ENCODE results near the gene MLH1.
A peak's percentile ranks its signal among the peaks of the same experiment; 100 is the strongest.
"Not testable (repeated sequence)": the region's sequence is repeated elsewhere in the genome, so short reads cannot be mapped to it uniquely, and the experiment has no call there.

Gene MLH1

DNA sequence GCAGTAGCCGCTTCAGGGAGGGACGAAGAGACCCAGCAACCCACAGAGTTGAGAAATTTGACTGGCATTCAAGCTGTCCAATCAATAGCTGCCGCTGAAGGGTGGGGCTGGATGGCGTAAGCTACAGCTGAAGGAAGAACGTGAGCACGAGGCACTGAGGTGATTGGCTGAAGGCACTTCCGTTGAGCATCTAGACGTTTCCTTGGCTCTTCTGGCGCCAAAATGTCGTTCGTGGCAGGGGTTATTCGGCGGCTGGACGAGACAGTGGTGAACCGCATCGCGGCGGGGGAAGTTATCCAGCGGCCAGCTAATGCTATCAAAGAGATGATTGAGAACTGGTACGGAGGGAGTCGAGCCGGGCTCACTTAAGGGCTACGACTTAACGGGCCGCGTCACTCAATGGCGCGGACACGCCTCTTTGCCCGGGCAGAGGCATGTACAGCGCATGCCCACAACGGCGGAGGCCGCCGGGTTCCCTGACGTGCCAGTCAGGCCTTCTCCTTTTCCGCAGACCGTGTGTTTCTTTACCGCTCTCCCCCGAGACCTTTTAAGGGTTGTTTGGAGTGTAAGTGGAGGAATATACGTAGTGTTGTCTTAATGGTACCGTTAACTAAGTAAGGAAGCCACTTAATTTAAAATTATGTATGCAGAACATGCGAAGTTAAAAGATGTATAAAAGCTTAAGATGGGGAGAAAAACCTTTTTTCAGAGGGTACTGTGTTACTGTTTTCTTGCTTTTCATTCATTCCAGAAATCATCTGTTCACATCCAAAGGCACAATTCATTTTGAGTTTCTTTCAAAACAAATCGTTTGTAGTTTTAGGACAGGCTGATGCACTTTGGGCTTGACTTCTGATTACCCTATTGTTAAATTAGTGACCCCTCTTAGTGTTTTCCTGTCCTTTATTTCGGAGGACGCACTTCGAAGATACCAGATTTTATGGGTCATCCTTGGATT is at the start of gene MLH1:
Gene MLH1, plus strand, starts transcription at position 193 of the 958 bp plus-strand sequence. Its CDS starts 30 bp downstream, at position 223.
- DNase-seq, result no peak

DNA sequence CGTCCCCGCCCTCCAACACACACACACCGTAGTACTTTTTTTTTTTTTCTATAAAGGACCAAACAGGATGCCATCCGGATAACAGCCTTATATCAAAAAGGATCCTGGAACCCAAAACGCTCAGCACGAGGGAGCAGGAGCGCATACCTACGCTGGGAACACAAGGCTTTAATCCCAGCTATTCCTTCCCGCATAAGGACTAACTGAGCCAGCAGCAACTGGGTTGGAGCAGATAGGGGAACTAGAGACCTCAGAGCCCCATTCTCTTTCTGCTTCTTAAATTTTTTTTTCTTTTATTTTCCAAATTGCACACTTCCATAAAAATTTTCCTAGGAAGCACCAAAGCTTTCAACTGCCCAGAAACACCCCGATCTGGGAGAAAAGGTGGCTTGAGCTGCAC is 49.7 kb upstream of the MLH1 start:
- DNase-seq, result peak in 1 of 2 donors; percentile 5

DNA sequence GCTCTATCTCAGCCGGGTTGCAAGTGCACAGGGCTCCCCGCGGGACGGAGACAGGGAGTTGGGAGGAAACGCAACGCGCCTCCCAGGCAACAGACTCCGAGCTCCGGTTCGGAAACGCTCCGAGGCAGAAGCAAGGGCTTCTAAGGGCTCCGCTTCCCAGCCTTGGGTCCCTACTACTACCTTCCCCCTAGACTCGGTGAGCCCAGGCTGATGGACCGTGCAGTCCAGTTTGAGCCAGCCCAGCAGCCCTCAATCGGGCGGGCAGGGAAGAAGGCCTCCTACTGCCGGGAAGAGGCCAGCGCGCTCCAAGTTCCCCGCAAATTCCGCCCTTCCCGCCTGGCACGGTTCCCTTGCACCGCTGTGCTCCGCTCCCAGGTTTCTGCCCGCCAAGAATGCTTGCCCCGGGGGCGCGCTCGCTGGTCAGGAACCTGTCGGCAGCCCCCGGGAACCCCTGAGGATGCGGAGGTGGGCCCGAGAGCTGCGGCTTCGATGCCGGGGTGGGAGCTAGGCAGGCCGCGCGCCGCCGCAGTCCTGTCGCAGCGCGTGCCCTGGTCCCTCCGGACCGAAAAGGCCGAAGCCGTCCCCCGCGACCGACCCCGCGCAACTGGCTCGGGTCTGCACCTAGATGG is 49.2 kb upstream of the MLH1 start:
- peak; percentile 30 to 54 for DNase-seq

DNA sequence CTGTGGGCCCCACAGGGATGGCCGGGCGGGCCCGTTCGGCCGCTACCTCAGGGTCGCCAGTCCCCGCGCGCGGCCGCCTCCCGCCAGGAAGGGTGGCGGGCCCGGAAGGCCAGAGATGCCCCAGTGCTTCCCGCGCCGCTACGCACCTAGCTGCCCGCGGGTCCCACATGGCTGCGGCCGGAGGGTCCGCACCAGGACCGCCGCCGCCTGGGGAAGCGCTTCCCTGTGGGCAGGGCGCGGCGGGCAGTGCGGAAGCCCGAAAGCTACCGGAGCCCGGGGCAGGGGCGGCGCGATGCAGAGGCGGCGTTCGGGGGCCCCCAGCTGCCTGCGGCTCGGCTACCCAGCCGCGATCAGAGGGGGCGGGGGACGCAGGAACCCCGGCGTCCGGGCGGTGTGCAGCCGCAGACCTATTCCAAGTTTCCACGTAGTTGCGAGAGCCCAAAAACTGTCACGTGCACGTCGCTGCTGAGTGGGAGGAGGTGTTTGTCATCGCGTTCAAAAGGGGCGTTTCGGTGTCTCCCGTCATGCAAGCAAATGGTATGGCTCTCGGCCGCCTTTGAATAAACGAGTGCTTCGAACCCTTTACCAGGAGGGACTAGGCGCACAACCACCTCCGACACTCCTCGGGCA is 48.6 kb upstream of the MLH1 start, which contains the start of gene TRANK1:
Gene TRANK1, minus strand, starts transcription at position 414 of the 630 bp plus-strand sequence. Its CDS starts 245 bp downstream, at position 169.
- peak; percentile 23 to 25 for DNase-seq

DNA sequence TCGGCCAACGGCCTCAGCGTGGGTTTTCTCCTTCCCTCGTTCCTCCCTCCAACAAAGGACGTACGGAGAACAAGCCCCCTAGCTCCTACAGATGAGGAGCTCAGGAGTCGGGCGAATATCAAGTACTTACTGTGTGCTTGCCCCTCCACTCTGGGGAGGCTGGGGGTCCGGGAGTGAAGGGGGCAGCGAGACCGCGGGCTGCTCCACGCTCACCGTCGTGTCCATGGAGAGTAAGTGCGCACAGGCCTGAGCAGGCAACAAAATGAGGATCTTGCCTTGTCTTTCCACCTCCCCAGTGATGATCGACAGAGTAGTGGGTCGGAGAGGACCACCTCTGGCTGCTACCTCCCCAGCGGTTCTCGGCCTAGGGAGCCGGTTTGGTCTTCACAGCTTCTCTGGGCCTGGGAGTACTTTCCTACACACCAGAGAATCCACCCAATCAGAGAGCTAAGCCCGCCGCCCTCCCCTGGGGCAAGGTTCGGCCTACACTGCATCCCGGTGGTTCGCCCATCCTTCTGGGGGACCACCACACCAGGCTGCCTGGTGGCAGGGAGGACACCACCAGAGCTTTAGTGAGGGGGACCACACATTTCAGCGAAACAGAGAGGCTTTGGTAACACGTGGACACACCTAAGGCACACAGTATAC is 47.9 kb upstream of the MLH1 start:
- DNase-seq, result no peak

DNA sequence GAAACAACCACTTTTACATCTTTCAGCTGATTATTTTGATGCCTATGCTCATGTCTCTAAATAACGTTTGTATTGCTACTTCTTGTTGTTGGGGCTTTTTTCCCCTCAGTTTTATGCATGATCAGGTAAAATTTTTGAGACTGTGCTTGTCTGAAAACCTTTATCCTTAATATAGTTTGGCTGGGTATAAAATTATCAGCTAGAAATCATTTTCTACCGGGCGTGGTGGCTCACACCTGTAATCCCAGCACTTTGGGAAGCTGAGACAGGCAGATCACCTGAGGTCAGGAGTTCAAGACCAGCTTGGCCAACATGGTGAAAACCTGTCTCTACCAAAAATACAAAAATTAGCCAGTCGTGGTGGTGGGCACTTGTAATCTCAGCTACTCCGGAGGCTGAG is 45.5 kb upstream of the MLH1 start:
- not testable (repeated sequence) for DNase-seq

DNA sequence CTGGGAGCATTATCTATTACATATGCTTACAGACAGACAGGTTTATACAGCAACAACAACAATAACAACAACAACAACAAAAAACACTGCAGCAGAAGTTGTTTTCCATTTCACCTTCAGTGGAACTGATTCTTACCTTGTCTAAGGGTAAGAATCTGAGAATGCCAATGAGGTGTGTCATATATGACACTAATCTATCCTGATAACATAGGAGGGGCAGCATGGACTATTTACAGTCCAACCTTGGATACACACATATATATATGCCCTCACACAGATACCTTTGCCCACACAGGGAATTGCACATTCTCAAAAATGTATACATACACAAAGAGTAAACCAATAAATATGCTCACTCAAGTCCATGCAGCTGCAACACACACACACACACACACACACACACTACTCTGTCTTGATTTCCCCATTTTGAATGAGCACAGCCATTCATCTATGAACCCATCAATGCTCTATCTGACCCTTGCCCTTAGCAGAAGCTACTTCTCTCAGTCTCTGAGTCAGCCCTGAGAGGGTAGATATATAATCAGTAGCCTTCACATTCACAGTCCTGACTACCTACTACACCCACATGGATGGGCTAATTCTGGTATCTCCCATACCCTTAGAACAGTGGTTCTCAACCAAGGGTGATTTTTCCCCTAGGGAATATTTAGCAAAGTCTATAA is 38.7 kb upstream of the MLH1 start:
- no peak for DNase-seq

DNA sequence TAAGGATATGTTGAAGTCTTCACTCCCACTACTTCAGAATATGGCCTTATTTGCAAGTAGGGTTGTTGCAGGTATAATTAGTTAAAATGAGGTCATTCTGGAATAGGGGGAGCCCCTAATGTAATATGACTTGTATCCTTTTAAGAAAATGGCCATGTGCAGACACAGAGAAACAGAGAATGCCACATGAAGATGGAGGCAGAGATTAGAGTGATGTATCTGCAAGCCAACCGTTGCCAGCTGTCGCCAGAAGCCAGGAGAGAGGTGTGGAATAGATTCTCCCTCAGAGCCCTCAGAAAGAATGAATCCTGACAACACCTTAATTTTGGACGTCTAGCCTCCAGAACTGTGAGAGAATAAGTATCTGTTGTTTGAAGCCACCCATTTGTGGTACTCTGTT is 37.2 kb upstream of the MLH1 start:
- DNase-seq, result no peak

DNA sequence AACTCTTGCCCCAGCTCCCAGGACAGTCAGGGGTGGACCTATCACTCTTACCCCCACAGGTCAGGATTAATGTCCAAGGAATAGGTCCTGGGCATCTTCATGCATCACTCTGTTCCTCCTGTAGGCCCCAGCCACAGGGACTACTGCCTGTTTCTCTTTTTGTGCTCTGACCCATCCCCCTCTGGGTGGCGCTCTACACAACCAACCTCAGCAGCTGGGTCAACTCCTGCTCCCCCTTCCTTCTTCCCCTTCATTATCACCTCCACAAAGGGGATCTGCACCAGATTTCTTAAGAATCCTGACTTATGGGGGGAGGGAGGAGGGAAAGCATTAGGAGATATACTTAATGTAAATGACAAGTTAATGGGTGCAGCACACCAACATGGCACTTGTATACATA is 36.3 kb upstream of the MLH1 start:
- DNase-seq, result no peak

DNA sequence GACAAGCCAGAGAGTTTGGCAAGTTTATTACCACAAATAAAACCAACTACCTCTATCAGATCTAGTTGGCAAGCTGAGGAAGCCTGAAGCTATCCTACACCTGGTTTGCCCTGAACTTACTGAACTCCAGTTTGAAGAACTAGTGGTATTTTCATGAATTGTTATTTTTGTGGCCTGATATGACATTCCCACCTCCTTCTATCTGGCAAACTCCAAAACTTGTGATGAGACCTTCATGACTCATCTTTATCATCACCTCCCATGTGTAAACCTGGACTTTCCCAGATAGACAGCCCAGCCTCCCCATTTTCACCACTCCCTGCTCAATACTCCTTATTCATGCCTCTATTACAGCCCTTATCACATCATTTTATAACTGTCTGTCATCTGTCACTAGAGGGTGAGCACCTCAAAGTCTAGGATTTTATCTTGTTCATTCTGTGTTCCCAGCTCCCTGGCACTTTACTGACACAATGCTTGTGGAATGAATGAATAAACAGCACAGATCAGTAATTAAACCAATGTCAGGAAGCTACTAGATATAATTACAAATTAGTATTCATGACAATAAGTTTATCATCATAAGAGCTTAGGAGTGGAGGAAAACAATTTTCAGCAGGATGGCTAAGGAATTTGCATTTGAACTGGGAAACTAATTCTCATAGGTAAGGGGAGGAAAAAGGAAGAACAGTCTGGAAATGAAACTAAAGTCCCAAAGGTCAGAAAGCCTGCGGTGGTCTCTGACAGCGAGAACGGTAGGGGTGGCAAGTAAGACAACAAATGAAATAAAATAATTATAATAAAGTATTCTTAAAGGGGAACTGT is 35.2 kb upstream of the MLH1 start:
- DNase-seq, result no peak

DNA sequence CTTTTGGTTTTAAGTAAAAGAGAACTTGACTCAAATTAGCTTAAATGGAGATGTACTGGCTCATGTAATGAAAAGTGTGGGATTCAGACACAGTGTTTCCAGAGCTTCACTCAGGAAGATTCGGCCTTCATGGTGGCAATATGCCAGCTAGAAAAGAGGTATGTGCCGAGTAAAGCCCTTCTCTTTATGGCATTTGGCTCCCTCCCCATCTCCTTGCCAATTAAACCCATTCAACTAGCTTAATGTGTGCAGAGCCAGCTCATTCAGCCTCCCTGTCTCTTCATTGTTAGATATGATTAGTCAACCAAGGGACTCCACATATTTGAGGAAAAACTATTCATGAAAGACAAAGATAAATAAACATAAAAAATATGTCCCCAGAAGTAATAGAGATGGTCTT is 33.5 kb upstream of the MLH1 start:
- DNase-seq, result no peak

DNA sequence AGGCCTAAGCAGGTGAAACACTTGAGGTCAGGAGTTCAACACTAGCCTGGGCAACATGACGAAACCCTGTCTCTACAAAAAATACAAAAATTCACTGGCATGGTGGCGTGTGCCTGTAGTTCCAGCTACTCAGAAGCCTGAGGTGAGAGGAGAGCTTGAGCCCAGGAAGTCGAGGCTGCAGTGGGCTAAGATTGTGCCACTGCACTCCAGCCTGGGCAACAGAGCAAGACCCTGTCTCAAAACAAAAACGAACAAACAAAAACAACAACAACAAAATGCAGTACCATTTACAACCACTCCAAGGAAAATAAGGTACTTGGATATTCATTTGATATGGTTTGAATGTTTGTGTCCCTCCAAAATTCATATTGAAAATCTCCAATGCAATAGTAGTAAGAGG is 32.8 kb upstream of the MLH1 start:
- no peak for DNase-seq

DNA sequence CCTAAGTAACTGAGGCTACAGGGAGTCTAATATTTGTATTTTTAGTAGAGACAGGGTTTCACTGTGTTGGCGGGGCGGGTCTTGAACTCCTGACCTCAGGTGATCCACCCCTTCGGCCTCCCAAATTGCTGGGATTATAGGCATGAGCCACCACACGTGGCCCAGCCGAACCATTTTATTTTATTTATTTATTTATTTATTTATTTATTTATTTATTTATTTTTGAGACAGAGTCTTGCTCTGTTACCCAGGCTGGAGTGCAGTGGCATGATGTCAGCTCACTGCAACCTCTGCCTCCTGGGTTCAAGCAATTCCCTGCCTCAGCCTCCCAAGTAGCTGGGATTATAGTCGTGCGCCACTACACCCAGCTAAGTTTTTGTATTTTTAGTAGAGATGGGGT is 30.3 kb upstream of the MLH1 start:
- not testable (repeated sequence) for DNase-seq

DNA sequence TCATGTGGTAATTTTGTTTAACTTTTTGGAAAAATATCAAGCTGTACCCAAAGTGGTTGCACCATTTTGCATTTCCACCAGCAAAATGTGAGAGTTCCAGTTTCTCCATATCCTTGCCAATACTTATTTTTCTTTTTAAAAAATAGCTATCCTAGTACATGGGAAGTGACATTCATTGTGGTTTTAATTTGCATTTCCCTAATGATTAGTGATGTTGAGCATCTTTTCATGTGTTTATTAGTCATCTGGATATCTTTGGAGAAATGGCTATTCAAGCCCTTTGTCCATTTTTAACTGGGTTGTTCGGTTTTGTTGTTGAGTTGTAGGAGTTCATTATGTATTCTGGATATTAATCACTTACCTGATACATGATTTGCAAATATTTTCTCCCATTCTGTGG is 29.0 kb upstream of the MLH1 start:
- no peak for DNase-seq

DNA sequence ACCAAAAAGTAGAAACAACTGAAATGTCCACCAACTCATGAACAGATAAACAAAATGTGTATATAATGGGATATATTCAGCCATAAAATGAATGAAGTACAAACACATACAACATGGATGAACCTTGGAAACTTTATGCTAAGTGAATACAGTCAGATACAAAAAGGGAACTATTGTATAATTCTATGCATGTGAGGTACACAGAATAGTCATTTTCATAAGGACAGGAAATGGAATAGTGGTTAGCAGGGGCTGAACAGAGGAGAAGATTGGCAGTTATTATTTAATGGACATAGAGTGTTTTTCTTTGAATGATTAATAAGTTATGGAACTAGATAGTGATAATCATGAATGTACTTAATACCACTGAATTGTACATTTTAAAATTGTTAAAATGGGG is 28.5 kb upstream of the MLH1 start:
- DNase-seq, result no peak

DNA sequence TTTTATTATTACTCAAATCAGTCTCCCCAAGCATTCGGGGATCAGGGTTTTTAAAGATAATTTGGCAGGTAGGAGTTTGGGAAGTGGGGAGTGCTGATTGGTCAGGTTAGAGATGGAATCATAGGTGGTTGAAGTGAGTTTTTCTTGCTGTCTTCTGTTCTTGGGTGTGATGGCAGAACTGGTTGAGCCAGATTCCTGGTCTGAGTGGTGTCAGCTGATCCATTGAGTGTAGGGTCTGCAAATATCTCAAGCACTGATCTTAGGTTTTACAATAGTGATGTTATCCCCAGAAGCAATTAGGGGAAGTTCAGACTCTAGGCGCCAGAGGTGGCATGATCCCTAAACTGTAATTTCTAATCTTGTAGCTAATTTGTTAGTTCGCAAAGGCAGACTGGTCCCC is 27.9 kb upstream of the MLH1 start:
- DNase-seq, result no peak

DNA sequence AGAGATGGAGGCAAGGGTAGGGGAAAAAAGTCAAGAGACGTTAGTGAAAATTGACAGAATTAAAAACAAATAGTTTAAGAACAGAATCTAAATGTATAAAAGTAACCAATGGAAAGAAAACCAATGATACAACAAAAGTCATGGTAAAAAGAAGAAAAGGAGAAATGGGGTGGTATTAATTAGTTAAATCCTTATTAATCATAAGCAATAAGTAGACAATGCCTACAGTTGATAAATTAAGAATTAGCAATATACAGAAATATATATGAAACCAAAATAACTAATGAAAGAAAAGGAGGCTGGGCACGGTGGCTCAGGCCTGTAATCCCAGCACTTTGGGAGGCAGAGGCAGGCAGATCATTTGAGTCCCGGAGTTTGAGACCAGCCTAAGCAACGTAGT is 24.2 kb upstream of the MLH1 start:
- DNase-seq, result no peak

DNA sequence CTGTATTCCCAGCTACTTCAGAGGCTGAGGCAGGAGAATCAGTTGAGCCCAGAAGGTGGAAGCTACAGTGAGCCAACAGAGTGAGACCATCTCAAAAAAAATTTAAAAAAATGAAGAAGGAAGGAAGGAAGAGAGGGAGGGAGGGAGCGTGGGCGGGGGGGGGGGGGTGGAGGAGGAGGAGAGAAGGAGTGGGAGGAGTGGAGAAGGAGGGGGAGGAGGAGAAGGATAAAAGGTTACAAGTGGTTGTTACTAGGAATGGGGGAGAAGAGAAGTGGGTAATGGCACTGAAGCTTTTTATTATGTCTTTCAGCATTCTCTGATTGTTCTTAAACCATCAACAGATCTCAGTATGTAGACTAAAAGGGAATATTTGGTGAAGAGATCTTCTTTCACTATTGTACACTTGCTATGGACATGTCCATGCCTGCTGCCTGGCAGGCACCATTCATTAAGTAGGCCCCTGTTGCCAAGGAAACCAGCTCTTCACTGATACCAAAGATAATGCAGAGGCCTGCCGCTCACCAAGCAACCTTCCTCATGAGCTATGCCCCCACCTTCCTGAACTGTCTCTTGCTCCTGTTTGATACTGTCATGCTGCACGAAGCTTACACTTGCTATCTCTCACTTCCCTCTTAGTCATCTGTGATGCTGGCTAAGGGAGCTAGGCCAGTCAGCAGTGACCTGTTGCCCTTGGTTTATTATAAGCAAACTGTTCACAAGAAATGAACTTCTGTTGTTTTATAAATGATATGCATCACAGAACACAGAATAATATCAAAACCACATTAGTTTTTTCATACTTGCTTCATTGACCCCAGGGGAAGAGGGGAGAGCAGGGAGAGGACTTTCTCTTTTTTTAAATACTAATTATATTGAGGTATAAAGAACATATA is 23.5 kb upstream of the MLH1 start:
- peak in 1 of 2 donors; percentile 6 for DNase-seq

DNA sequence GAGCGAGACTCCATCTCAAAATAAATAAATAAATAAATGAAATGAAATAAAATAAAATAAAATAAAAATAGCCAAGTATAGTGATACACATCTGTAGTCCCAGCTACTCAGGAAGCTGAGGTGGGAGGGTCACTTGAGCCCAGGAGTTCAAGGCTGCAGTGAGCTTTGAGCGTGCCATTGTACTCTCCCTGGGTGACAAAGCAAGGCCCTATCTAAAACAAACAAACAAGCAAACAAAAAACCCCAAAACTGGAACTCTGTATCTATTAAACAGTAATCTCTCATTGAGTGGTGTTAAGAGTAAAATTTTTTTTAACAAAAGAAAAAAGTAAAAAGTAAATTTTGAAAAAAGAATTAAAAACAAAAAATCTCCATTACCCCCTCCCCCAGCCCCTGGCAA is 21.2 kb upstream of the MLH1 start:
- no peak for DNase-seq

DNA sequence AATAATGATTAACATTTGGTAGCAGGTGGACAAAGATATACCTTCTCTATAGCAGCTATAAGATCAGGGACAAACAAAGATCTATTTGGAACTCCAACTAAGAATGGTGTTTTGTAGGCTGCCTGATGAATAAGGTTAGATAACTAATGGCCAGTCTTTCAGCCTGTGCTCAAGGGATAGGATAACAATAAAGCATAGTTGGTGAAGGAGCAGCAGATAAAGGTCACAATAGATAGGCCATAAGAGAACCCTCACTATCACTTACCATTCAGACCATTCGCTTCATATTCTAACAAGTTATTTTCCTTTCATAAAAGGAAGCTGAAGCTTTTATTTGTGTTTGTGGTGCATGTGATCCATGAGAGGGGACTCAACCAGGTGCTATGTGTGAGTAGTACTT is 20.2 kb upstream of the MLH1 start:
- no peak for DNase-seq
